IPS DF 6.9 (cell line): ENCODE results near the gene UPB1.

Source experiments
- DNase-seq: peaks from one replicate; pipeline ENCODE4 v3.0.0-alpha.2; 2013; ENCODE audit warnings: low read depth, low spot score
- H3K27ac ChIP-seq: one replicate; pipeline ENCODE4 v1.5.1; 2013; ENCODE audit warnings: low read length, control low read depth
- H3K27me3 ChIP-seq: 2 replicates; pipeline ENCODE4 v1.6.1; 2013; ENCODE audit warnings: mild to moderate bottlenecking, low read length; ENCODE audit not compliant: control insufficient read depth, insufficient read depth
- H3K36me3 ChIP-seq: 2 replicates; pipeline ENCODE4 v1.6.1; 2013; ENCODE audit warnings: low read length; ENCODE audit not compliant: control insufficient read depth, insufficient read depth
- H3K4me1 ChIP-seq: 2 replicates; pipeline ENCODE4 v1.6.1; 2013; ENCODE audit warnings: low read length; ENCODE audit not compliant: control insufficient read depth, insufficient read depth
- H3K4me3 ChIP-seq: 2 replicates; pipeline ENCODE4 v1.5.1; 2013; ENCODE audit warnings: mild to moderate bottlenecking, low read length
- H3K9me3 ChIP-seq: 2 replicates; pipeline ENCODE4 v1.6.1; 2013; ENCODE audit warnings: low read length, inconsistent platforms; ENCODE audit not compliant: control insufficient read depth, insufficient read depth
- WGBS: extraction: QIAGEN DNeasy Blood & Tissue Kit; methylation state at CpG from one replicate; pipeline ENCODE4 v1.1.7; 2013; ENCODE audit warnings: mixed read lengths, missing lambda C conversion rate; ENCODE audit not compliant: insufficient read length, insufficient coverage; 5-methylcytosine and 5-hydroxymethylcytosine counted together

The UPB1 gene

GRCh38 chr22:24559471-24559870, 64.3 kb downstream of the UPB1 start:
- no CpG with 5 or more reads among the region's 4 CpGs for WGBS
- DNase-seq = no peak
- no peaks in the 10 kb centered on the region for H3K27me3 ChIP-seq
- peaks cover 19% of the 10 kb centered on the region; the same call in 1 of the 2 replicates for H3K36me3 ChIP-seq
- no peak overlapping the region for H3K4me3 ChIP-seq
- H3K9me3 ChIP-seq = no peaks in the 10 kb centered on the region
- no peaks in the 10 kb centered on the region for H3K4me1 ChIP-seq
- H3K27ac ChIP-seq = no peak overlapping the region

- H3K9me3 ChIP-seq = no peaks in the 10 kb centered on the region
- no CpG with 5 or more reads among the region's 2 CpGs for WGBS
- no peak overlapping the region for H3K27ac ChIP-seq
- no peak overlapping the region for H3K4me3 ChIP-seq
- DNase-seq = no peak
- H3K27me3 ChIP-seq = no peaks in the 10 kb centered on the region
- H3K36me3 ChIP-seq = peaks cover 20% of the 10 kb centered on the region; the same call in 1 of the 2 replicates
- H3K4me1 ChIP-seq = no peaks in the 10 kb centered on the region
Measured at GRCh38 chr22:24563246-24563645, 68.1 kb downstream of the UPB1 start.

- DNase-seq = no peak
- WGBS = no CpG with 5 or more reads among the region's 2 CpGs
- H3K4me1 ChIP-seq = no peaks in the 10 kb centered on the region
- H3K36me3 ChIP-seq = peaks cover 20% of the 10 kb centered on the region; the same call in 1 of the 2 replicates
- no peaks in the 10 kb centered on the region for H3K27me3 ChIP-seq
- no peak overlapping the region for H3K27ac ChIP-seq
- no peak overlapping the region for H3K4me3 ChIP-seq
- no peaks in the 10 kb centered on the region for H3K9me3 ChIP-seq
Measured at GRCh38 chr22:24564376-24565058, 69.4 kb downstream of the UPB1 start.

GRCh38 chr22:24565077-24565476, 69.9 kb downstream of the UPB1 start:
- no peak for DNase-seq
- no peaks in the 10 kb centered on the region for H3K9me3 ChIP-seq
- H3K36me3 ChIP-seq = peaks cover 22% of the 10 kb centered on the region; the same call in 1 of the 2 replicates
- H3K4me1 ChIP-seq = no peaks in the 10 kb centered on the region
- no peak overlapping the region for H3K27ac ChIP-seq
- no peak overlapping the region for H3K4me3 ChIP-seq
- no peaks in the 10 kb centered on the region for H3K27me3 ChIP-seq
- no CpG with 5 or more reads among the region's 2 CpGs for WGBS

- DNase-seq = no peak
- WGBS = no CpG with 5 or more reads among the region's 8 CpGs
- no peaks in the 10 kb centered on the region for H3K27me3 ChIP-seq
- no peak overlapping the region for H3K4me3 ChIP-seq
- H3K27ac ChIP-seq = no peak overlapping the region
- peaks cover 18% of the 10 kb centered on the region; the same call in 1 of the 2 replicates for H3K36me3 ChIP-seq
- H3K9me3 ChIP-seq = no peaks in the 10 kb centered on the region
- H3K4me1 ChIP-seq = no peaks in the 10 kb centered on the region
Measured at GRCh38 chr22:24566899-24567511, 71.9 kb downstream of the UPB1 start.

GRCh38 chr22:24567668-24568067, 72.5 kb downstream of the UPB1 start:
- no peaks in the 10 kb centered on the region for H3K27me3 ChIP-seq

GRCh38 chr22:24571266-24571665, 76.1 kb downstream of the UPB1 start:
- H3K36me3 ChIP-seq = peaks cover 29% of the 10 kb centered on the region; the same call in 1 of the 2 replicates
- H3K27me3 ChIP-seq = no peaks in the 10 kb centered on the region
- no CpG with 5 or more reads among the region's 7 CpGs for WGBS
- H3K4me3 ChIP-seq = no peak overlapping the region
- H3K27ac ChIP-seq = no peak overlapping the region
- no peaks in the 10 kb centered on the region for H3K4me1 ChIP-seq
- no peak for DNase-seq
- H3K9me3 ChIP-seq = no peaks in the 10 kb centered on the region

More at GRCh38 chr22:24567668-24568067, 72.5 kb downstream of the UPB1 start:
- Histone ChIP-seq H3K4me3 (no peak overlapping the region), H3K27ac (no peak overlapping the region), H3K9me3 (no peaks in the 10 kb centered on the region), H3K4me1 (no peaks in the 10 kb centered on the region), H3K36me3 (peaks cover 24% of the 10 kb centered on the region; the same call in 1 of the 2 replicates)
- DNase-seq = no peak
- WGBS = no CpG with 5 or more reads among the region's 10 CpGs

- Histone ChIP-seq H3K27ac (no peak overlapping the region), H3K4me1 (no peaks in the 10 kb centered on the region), H3K36me3 (peaks cover 11% of the 10 kb centered on the region; the same call in 1 of the 2 replicates), H3K4me3 (no peak overlapping the region), H3K27me3 (no peaks in the 10 kb centered on the region), H3K9me3 (no peaks in the 10 kb centered on the region)
- no peak for DNase-seq
- WGBS = no CpG with 5 or more reads among the region's 1 CpG
Measured at GRCh38 chr22:24576778-24577177, 81.6 kb downstream of the UPB1 start.
